ENCODE measurements around the gene LYSMD3.

Gene LYSMD3

DNA sequence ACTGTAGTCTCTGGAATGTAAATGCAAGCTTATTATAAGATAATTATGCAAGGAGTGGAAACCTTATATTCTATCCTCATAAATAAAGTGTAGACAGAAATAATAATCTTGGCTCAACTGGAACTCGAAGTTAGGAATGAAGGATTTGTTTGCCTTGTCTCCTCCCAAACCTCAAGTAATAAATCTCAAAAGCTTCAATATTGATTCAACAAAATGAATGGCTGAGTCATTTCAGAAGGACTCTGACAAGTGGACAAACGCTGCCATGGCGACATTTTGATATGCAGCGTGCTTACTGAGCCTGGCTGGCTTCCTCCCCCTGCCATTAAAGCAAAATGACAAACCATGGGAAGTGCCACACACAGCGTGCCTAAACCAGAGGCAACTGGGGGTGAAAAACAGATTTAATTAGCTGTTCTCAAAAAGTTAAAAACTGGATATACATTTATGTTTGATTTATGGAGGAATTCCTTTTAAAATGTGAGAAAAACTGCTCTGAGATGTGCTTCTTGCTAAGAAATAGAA, 18.7 kb upstream of the LYSMD3 start:
- peak in 8 of 56 donors; percentile 1 to 34 (median 8) for DNase-seq

DNA sequence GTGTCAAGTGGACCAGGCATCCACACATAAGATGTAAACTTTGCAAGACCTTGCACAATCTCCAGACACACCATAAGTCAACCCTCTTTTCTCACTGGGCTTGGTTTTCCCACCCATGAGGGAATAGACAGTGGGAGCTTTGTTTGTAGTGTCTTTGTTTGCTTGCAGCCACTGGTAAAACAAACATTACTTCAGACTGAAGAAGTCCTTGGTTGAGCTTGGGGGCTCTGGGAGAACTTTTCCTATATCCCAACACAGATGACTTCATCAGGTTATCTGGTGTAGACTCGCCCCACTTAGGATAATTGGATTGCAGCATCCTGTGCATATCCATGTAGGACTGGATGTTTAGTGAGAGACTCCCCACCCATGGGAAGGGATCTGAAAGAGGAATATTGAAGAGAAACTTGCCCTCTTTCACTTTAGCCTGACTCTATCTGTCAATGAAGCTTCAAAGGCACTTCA, 17.7 kb upstream of the LYSMD3 start:
- DNase-seq = no peak

DNA sequence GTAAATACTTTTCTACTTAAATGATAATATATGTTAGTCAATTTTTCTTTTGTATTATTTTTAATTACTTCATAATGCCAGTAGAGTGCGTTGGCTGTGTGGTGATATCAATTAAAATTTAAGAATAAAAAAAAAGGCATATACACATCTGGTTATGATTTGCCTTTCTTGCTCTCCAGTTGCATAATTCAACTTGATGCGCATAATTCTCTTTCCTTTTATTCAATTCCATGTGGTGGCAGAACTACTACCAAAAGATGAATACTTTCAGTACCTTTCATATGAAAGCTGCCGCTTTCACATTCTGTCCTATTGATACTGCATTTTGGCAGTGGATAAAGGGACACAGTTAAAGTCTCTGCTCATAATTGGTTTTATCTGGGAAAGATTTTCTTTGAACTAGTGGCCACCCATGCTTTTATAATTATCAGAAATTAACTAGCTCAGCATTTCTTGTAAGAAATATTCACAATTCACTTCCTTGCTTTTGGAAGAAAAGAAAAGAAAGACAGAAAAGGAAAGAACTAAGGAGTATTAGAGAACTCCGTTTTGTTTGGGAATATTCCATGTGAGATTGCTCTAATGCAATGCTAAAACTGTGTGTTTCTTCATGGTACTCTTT, 16.9 kb upstream of the LYSMD3 start:
- no peak for DNase-seq

DNA sequence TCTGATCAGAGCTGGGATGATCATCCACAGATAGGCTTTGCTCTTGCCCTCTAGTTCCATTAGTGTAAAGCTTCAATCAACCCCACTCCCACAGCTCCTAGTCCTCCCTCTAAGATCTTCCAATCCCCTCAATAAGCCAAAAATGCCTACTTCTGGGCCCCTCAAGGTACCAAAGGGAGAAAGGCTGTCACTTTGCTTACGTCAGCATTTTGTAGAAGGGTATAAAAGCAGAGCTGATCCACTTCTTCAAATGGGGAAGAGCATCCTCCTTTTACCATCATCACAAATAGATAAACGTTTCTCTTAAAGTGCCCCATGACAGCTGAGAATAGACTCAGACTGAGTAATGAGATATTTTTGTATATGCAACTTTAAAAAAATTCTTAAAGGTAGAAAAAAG, 16.1 kb upstream of the LYSMD3 start:
- DNase-seq = no peak

DNA sequence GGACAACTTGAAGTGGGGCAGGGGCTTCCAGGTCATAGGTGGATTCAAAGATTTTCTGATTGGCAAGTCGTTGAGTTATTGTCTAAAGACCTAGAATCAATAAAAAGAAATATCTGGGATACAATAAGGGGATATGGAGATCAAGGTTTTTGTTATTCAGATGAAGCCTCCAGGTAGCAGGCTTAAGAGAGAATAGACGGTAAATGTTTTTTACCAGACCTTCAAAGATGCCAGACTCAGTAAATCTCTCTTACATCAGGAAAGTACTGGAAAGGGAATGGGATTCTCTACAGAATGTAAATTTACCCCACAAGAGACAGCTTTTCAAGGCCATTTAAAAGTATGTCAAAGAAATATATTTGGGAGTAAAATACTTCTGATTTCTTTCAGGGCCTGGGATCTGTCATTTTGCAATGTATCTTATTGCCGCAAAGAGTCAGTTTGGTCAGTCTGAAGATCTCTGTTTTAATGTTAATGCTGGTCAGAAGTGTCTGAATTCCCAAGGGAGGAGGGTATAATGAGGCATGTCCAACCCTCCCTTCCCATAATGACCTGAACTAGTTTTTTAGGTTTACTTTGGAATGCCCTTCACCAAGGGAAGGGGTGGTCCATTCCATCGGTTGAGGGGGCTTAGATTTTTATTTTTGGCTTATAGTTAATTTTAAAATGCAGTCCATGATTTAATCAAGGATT, 13.6 kb upstream of the LYSMD3 start:
- no peak for DNase-seq

DNA sequence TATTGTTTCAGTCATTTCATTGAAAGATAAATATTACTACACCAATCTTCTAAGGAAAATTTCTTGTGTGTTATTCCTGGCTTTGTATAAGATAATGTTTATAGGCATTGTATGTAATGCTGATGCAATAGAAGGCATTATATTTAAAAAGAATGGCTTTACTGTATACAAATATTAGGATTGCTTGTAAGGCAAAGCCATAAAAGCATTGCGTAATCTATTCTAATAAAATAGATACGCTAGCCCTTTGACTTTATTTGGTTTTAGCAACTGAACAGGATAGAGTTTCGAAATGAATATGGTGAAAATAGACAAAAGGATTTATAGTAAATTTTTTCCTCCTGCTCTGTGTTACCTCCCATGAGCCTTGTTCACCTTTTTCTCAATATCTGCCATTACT, 5.5 kb upstream of the LYSMD3 start:
- DNase-seq = no peak

DNA sequence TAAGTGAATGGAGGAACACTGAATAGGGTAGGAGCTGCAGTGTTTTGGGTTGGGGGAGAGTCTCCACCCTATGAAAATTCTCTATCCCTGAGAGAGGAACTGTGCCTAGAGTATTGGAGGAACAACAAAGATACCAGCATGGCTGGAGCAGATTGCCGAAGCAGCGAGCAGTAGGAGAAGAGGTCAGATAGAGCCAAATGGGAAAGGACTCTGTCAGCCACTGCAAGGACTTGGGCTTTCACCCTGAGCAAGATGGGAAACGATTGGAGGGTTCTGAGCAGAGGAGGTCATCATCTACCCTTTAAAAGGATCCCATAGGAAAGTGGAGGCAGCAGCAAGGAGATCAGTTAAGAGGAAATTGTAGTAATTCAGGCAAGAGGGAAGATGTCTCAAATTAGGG, 4.4 kb upstream of the LYSMD3 start:
- DNase-seq = no peak

DNA sequence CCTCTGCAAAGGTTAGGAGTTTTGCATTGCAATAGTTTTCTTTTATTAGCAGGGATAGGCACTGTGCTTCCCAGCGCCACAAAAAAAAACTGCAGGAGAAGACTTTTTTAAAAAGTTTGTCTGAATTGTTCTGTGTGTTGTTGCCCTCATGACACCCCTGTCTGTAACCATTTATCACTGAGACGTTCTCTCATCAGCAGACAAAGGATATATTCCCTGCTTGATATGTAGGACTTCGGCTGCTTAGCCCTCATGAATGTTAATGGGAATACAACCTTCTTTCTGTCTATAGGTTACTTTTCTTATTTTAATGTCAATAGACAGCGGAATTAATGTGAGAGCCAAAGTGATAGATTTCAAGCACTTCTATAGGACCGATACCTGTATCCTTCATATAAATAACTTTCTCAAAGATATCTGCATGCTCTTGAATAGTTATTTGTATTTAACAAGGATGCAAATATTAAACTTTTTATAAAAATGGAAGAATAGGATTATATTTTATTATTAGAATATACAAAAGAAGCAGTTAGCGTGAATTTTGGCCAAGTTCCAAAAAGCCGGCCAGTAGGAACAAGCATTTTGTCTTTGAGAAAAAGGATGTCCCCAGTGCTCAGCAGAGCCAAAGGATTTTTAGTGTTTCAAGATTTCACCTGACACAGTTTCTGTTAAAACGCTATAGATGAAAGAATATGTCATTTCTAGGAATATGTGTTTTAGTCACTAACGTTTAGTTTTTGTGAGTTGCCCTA, 1.5 kb upstream of the LYSMD3 start:
- peak in 2 of 56 donors; percentile 2 to 4 for DNase-seq

DNA sequence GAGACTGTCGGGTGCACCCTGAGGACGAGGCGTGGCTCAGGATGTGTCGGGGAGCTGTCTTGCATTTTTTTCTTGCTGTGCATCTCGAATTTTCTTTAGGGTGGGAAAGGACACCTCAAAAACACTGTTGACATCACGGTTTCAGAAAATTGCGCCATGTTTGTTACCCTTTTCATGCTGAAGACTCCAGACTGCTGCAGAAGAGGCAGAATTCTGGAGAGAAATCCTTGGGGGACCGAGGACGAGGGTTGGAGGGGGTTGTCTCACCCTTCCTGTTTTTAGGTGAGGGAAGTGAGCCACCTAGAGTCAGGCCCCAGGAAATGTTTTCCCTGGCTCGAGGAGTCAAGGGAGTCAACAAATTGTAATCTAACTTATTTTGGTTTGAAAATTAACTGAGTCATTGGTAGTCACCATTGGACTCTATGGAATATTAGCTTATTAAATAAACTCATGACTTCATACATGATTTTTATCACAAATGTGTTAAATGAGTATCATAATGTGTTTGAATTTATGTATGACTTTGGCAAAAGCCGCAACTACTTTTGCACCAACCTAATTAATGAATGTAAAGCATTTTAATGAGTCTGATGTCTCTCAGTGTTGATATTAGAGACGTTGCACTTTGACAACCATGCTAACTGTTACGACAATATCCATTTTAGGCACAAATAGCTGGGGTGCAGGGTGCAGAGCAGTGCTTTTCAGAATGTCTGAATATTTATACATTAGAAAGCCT, 724 bp upstream of the LYSMD3 start:
- peak in 50 of 56 donors; percentile 3 to 89 (median 71) for DNase-seq

DNA sequence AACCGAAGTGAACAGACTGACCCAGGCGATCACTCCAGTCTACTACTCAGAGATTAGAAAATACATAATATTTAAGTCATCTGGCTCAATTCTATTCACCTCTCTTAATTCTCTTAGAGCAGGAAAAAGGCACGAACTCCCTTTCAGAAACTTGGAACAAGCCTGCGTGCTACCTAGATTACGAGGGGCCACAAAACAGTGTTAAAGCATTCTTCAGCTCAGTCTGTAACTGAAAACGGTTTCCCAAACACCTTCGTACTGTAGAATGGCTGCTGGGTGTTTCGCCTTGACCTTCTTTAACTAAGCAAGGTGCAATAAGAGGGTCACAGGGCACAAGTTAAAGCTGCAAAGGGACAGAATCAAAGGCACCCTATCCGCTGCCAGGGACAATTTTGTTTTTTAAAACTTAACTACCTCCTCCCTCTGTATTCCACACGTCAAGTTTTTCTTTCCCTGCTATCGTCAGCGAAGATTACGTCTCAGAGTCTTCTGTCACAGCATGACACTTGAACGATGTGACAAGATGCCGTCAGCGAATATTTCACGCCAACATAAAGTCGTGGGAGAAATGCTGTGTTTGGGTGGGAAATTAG, 687 bp downstream of the LYSMD3 start:
- peak in 9 of 56 donors; percentile 22 to 60 (median 35) for DNase-seq

DNA sequence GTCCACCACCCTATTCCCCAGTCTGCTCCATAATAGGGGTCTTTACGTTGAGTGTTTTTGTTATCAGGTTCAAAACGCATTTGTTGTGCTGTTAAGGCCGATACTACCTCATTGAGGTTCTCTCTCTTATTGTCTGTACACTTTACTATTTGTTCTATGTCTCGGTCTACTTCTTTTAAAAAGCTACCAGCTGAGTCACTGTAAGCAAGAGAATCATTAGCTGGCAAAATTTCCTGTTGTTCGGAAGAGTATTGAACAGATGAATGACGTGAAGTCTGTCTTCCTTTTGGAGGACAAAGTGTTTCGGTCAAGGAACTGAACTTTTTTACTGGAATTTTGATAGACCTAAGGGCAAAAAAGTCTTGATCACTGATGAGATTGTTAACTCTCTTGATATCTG, 10.3 kb downstream of the LYSMD3 start:
- DNase-seq = no peak

DNA sequence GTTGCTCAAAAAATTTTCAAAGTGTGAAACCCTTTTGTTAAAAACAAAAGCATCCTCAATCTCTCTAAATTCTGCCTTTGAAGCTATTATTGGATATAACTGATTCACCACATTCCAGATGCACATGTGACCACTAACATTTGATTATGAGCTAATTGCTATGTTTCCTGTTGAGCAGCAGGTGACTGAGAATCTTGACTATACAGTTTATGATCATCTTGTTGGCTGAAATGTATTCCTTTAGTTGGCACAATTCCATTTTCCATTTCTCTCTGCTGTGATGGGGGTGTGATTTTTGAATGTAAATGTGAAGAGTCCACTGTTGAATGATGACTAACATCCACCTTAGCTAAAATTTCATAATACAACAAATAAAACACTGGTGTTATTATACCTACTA, 10.7 kb downstream of the LYSMD3 start:
- DNase-seq = no peak

DNA sequence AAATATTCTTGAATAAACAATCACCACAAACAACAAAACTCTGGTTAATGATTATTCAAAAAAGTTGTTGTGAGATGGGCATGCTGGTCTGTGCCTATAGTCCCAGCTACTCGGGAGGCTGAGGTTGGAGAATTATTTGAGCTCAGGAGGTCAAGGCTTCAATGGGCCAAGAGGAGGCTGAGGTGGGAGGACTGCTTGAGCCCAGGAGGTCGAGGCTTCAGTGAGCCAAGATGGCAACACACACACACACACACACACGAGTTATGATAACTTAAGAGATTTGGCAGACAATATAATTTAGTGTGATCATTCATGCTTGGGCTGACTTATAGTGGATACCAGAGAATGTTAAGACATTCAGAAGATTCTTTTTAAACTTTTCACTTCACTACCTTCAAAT, 14.9 kb downstream of the LYSMD3 start:
- DNase-seq = no peak

DNA sequence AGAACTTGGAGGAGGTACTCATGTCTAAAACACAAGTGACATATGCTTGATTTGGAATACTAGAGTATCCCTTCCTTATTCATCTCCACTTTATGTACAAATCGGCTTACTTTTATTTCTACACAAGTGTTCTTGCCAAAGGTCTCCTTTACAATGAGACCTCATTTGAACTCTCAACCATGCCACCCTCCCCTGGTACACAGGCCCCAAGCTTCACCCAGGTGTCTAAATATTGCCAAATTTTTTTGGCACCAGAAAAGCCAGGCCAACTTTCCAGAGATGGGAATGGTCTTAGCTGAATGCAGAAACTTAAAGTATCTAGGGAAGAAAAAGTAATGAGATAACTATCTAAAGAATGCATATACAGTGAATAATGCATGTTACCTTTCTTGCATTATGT, 18.9 kb downstream of the LYSMD3 start:
- DNase-seq = no peak

DNA sequence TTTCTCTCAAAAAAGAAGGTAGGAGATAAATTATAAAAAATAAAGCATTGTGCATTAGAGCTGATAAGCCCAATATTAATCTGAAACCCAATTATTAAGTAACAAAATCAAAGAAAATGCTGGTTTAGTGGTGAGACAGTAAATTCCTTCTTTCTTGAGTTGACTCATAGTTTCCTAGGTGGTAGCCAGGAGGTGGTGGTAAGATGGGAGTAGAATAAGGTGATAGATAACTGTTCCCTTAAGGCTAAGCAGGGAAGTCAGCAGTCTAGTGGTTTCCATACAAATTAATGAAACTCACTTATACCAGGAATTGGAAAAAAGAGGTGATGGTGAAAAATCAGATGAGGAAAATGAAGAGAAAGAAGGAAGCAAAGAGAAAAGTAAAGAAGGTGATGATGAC, 23.2 kb downstream of the LYSMD3 start:
- no peak for DNase-seq

DNA sequence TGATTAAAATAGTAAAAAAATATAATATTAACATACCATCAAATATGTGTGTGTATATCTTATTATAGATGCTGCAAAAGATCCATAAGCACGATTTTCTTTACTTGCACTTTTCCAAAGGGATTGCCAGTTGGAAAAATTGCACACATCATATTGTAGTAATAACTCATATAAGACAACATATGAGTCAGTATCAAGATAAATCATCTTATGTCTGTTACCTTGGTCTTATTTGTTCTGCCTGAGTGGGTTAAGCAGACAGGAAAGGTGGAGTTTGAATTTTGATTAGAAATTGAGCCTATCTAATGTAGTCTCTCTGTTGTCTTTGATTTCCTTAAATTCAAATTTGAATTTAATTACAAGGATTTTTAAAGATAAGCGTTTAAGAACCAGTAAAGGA, 24.6 kb downstream of the LYSMD3 start:
- no peak for DNase-seq

DNA sequence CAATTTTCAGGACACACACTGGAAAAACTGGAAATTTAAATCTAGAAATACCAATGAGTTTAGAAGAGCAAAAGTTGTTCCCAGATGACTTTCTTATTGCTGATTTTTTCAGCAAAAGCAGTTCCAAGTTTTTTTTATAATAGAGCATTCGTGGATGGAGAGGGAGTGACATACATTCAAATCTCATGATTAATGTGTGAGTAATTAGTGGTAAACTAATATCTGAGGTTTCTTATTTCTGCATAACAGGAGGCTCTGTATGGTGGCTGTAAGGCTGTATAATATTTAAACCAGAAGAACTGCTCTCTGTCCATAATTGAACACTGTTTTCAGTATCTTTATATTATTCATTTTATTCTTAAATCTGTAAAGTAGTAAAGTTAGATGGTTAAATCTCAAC, 25.8 kb downstream of the LYSMD3 start:
- no peak for DNase-seq

DNA sequence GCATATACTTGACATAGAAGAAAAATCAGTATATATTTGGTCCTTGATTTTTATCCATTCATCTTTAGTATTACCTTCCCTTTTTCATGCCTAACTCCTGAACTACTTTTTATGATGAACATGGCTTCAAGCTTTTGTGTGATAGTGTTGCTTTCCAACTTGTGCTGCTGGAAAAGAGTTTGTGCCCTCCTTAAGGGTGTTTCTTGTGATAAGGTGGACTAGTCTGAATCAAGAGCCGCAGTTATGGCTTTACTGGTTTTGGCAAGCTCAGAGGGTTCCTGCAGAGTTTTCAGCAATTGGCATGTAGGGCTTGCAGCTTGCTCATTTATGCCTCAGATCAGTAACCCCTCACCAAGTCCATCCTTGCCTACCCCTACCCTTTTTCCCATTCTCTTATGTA, 34.2 kb downstream of the LYSMD3 start:
- DNase-seq = no peak

DNA sequence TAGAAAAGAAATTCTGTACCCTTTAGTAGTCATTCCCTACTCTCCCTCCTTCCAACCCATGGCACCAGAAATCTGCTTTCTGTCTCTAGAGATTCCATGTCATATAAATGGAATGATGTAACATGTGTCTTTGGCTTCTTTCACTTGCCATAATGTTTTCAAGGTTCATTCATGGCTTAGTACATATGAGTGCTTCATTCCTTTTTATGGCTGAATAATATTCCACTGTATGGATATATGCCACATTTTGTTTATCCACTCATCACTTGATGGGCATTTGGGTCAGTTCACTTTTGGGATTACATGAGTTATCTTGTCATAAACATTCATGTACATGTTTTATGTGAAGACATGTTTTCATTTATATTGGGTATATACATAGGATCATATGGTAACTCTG, 35.3 kb downstream of the LYSMD3 start:
- no peak for DNase-seq

DNA sequence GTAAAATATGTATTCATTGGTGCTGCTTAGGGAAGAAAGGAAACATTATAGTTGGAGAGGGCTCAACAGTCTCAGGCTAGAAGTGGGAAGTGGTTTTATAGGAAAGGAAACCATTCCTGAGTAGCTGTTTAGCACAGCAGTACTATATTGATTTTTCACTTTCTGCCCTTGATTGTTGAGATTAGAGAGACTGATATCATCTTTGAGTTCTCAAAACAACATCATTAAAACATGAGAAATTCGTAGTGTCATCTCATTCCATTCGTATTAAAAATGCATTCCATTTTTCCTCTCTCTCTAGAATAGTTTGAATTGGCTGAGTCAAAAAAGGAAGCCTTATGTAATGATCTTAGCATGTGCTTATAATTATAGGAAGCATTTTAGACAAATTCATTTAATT, 40.6 kb downstream of the LYSMD3 start:
- no peak for DNase-seq

DNA sequence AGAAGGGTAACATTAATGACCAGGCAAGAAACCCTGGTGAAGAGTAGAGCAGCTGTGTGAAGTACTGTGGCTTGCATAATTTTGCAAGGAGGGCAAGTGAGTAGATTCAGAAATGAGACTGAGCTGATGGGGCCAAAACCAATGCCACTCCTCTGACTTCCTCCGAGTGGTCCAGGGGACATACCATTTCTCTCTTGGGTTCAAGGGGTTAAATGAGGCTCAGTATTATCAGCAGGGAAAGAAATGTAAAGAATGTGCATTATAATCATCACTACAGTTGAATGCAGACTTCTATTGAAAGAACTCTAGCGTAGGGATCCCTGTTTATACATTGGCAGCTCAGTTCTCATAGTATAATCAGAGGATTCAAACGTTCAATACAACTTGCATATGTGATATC, 44.8 kb downstream of the LYSMD3 start:
- DNase-seq = no peak

Data from nucleus accumbens (tissue), 56 donors.